Activated B cell treated with CpG ODN at 0.5 μM for 24 hours (primary cell): ENCODE data around the gene SUN2. TPM values are rescaled to one million over a fixed set of nuclear protein-coding genes. Genes with fewer than 3 reads are reported as not detected.

Experiments used
- ATAC-seq: fragments of 200-7000 bp; cut with Tn5 transposase; one replicate; pipeline ENCODE4 v1.10.0; 2021; ENCODE audit warnings: low read depth, mild to moderate bottlenecking, moderate library complexity
- CTCF ChIA-PET: fragments of 350-600 bp; sonication (Branson Sonifier 250); formaldehyde crosslinking; loops from one replicate; lab custom pipeline; 2021; ENCODE audit warnings: antibody characterized with exemption; lab: Charles Lee
- POLR2A ChIA-PET: fragments of 350-600 bp; sonication (Branson Sonifier 250); formaldehyde crosslinking; loops from one replicate; lab custom pipeline; 2021; ENCODE audit warnings: antibody characterized with exemption; lab: Charles Lee
- DNase-seq: peaks from one replicate; pipeline ENCODE4 v3.0.0; 2022
- H3K27ac Mint-ChIP-seq: one replicate; pipeline ENCODE4 v1.8.0; 2020; ENCODE audit warnings: mixed read lengths
- H3K27me3 Mint-ChIP-seq: one replicate; pipeline ENCODE4 v1.8.0; 2021; ENCODE audit warnings: mixed read lengths
- H3K36me3 Mint-ChIP-seq: one replicate; pipeline ENCODE4 v1.8.0; 2021; ENCODE audit warnings: low read depth, mixed read lengths
- H3K4me1 Mint-ChIP-seq: one replicate; pipeline ENCODE4 v1.8.0; 2021; ENCODE audit warnings: mixed read lengths
- H3K4me3 Mint-ChIP-seq: one replicate; pipeline ENCODE4 v1.8.0; 2020; ENCODE audit warnings: mild to moderate bottlenecking, mixed read lengths
- H3K9me3 Mint-ChIP-seq: one replicate; pipeline ENCODE4 v1.8.0; 2020; ENCODE audit warnings: mixed read lengths
- CTCF ChIP-seq: fragments of 200-600 bp; IDR thresholded peaks from one replicate; pipeline ENCODE4 v1.8.0; 2022; ENCODE audit warnings: antibody characterized with exemption, mild to moderate bottlenecking
- intact Hi-C: fragments of 100-400 bp; cut with micrococcal nuclease; formaldehyde crosslinking; loops from one replicate; pipeline ENCODE4 v1.15.1; 2024
- total RNA-seq: library from RNA; stranded (reverse); gene quantifications from 2 replicates; pipeline ENCODE4 v1.2.3, GENCODE V29; 2022

SUN2 gene
- total RNA-seq, 1 donor from 2014 or later: 146 TPM

- Mint-ChIP-seq H3K36me3 (peaks cover 25% of the 10 kb centered on the region), H3K27me3 (no peaks in the 10 kb centered on the region), H3K4me3 (peak overlapping the region; percentile 88), H3K9me3 (no peaks in the 10 kb centered on the region), H3K4me1 (peaks cover 74% of the 10 kb centered on the region), H3K27ac (peak overlapping the region; percentile 85)
- intact Hi-C loops: loop anchor here (5.0 to 10.0 kb wide), 3 partner anchors 86 to 1338 kb away; partner anchors contain the start of gene DNAL4
- CTCF ChIA-PET: interaction anchor here (1.2 kb wide), 2 partner anchors 25 to 654 kb away, joined by 3 to 5 read pairs; partner anchors contain the start of gene TOMM22
- ATAC-seq (no peak), DNase-seq (no peak)
- TF ChIP-seq CTCF: no peak
- POLR2A ChIA-PET: interaction anchor here (0.6 to 2.7 kb wide), 17 partner anchors 9 to 1338 kb away, joined by 3 to 22 read pairs (median 3); partner anchors contain the start of genes CBX7, PDXP, RPL3 and SUN2
Measured at GRCh38 chr22:38706101-38706900, 49.5 kb downstream of the SUN2 start.

GRCh38 chr22:38705235-38706100 lies 50.3 kb downstream of the SUN2 start, which contains the start of gene GTPBP1:
GTPBP1 (plus strand) TSS chr22:38705944; CDS start chr22:38705956, 12 bp downstream.
- H3K4me3 Mint-ChIP-seq: peak within 1 kb of the TSS; percentile 88
- no peak for TF ChIP-seq CTCF
- H3K9me3 Mint-ChIP-seq: no peaks in the 10 kb centered on the region
- H3K27me3 Mint-ChIP-seq: no peaks in the 10 kb centered on the region
- H3K4me1 Mint-ChIP-seq: peaks cover 69% of the 10 kb centered on the region
- intact Hi-C loops: loop anchor here (1.0 to 10.0 kb wide), 8 partner anchors 24 to 1339 kb away; partner anchors contain the start of genes DMC1, DNAL4, PICK1 and PLA2G6
- ChIA-PET CTCF (interaction anchor here (1.2 to 2.4 kb wide), 2 partner anchors 24 to 653 kb away, joined by 3 to 10 read pairs; partner anchors contain the start of gene TOMM22), POLR2A (interaction anchor here (0.6 to 2.7 kb wide), 16 partner anchors 9 to 1824 kb away, joined by 3 to 22 read pairs (median 4); partner anchors contain the start of genes CBX7, PDXP, RPL3 and SUN2)
- DNase-seq (peak; percentile 82), ATAC-seq (peak; percentile 79)
- H3K27ac Mint-ChIP-seq: peak within 1 kb of the TSS; percentile 85
- H3K36me3 Mint-ChIP-seq: peaks cover 20% of the 10 kb centered on the region

- peak overlapping the region; percentile 85 for H3K27ac Mint-ChIP-seq
- H3K36me3 Mint-ChIP-seq: peaks cover 18% of the 10 kb centered on the region
- peak overlapping the region; percentile 75 for H3K4me3 Mint-ChIP-seq
- DNase-seq (no peak), ATAC-seq (no peak)
- intact Hi-C loops: loop anchor here (1.0 to 10.0 kb wide), 9 partner anchors 23 to 1340 kb away; partner anchors contain the start of genes CSNK1E, DMC1, DNAL4 and PICK1
- H3K4me1 Mint-ChIP-seq: peaks cover 67% of the 10 kb centered on the region
- POLR2A ChIA-PET: interaction anchor here (0.5 to 2.6 kb wide), 8 partner anchors 23 to 815 kb away, joined by 3 to 22 read pairs (median 5); partner anchors contain the start of genes RPL3 and TOMM22
- TF ChIP-seq CTCF: no peak
- H3K9me3 Mint-ChIP-seq: no peaks in the 10 kb centered on the region
- CTCF ChIA-PET: interaction anchor here (2.4 kb wide), 1 partner anchor 23 kb away, joined by 10 read pairs; the partner anchor contains the start of gene TOMM22
- no peaks in the 10 kb centered on the region for H3K27me3 Mint-ChIP-seq
Measured at GRCh38 chr22:38704654-38705234, 51.1 kb downstream of the SUN2 start.

- peak; percentile 35 for ATAC-seq
- Mint-ChIP-seq H3K27me3 (no peaks in the 10 kb centered on the region), H3K36me3 (peaks cover 20% of the 10 kb centered on the region), H3K4me1 (peaks cover 68% of the 10 kb centered on the region), H3K9me3 (no peaks in the 10 kb centered on the region), H3K4me3 (peak within 1 kb of the TSS; percentile 92), H3K27ac (peak within 1 kb of the TSS; percentile 96)
- ChIA-PET POLR2A (interaction anchor here (3.4 kb wide), 1 partner anchor 19 kb away, joined by 23 read pairs; the partner anchor contains the start of gene TOMM22), CTCF (interaction anchor here (2.7 kb wide), 1 partner anchor 19 kb away, joined by 19 read pairs; the partner anchor contains the start of gene TOMM22)
- intact Hi-C loops: loop anchor here (1.0 to 10.0 kb wide), 7 partner anchors 20 to 1344 kb away; partner anchors contain the start of genes CBY1, CSNK1E, DDX17 and FAM227A
- no peak for TF ChIP-seq CTCF
- DNase-seq: peak; percentile 100
Measured at GRCh38 chr22:38700789-38701628, 54.8 kb downstream of the SUN2 start, which contains the start of gene JOSD1. JOSD1 (minus strand) TSS chr22:38700943; CDS start chr22:38699987, 956 bp downstream.
